Endothelial cell of umbilical vein (primary cell): Measurements from ENCODE around the gene SKAP1. TPM values are rescaled to one million over a fixed set of nuclear protein-coding genes. Genes with fewer than 3 reads are reported as not detected.

Experiments
- BruUV-seq: library from RNA; stranded (reverse); fragments of 400-500 nt; replicated peaks from 2 replicates; lab custom pipeline; 2021; lab: Mats Ljungman, UMichigan
- CTCF ChIA-PET: fragments of 300-600, 350-600 bp; sonication (Branson Sonifier 250); formaldehyde crosslinking; loops from one replicate; lab custom pipeline; 2021; ENCODE audit warnings: antibody characterized with exemption, inconsistent platforms; lab: Charles Lee
- POLR2A ChIA-PET: fragments of 300-600, 350-600 bp; sonication (Branson Sonifier 250); formaldehyde crosslinking; loops from one replicate; lab custom pipeline; 2021; ENCODE audit warnings: antibody characterized with exemption, inconsistent platforms; lab: Charles Lee
- DNase-seq: peaks from one replicate; pipeline ENCODE4 v3.0.0-alpha.2; 2011; ENCODE audit warnings: low read depth, low spot score
- FAIRE-seq: peaks from 2 replicates; lab custom pipeline; 2011; peaks lifted over from hg19 to GRCh38; lab: Jason Lieb, UNC
- H2AFZ ChIP-seq: 2 replicates; pipeline ENCODE4 v1.6.0; 2012; ENCODE audit warnings: low read depth, low read length, control low read depth, inconsistent platforms
- H3K27ac ChIP-seq: 2 replicates; pipeline ENCODE4 v1.5.1; 2011; ENCODE audit warnings: low read depth, mild to moderate bottlenecking, control low read depth, low read length, moderate library complexity; ENCODE audit not compliant: insufficient read depth
- H3K27me3 ChIP-seq, 2 experiments: 2 replicates each; pipeline versions ENCODE4 v1.6.0 to v1.6.1; 2011; ENCODE audit warnings: low read length in 2 of 2, mixed read lengths in 1 of 2; ENCODE audit not compliant: control insufficient read depth in 2 of 2, insufficient read depth in 2 of 2
- H3K36me3 ChIP-seq, 2 experiments: 2 replicates in 1 of 2; 3 replicates in 1 of 2; pipeline ENCODE4 v1.5.1; 2011; ENCODE audit warnings: low read length in 2 of 2, mild to moderate bottlenecking in 1 of 2, moderate library complexity in 1 of 2; ENCODE audit not compliant: control insufficient read depth in 2 of 2, insufficient read depth in 2 of 2; ENCODE audit errors: extremely low read depth in 1 of 2
- H3K4me1 ChIP-seq: 3 replicates; pipeline ENCODE4 v1.5.1; 2011; ENCODE audit warnings: mild to moderate bottlenecking, low read length; ENCODE audit not compliant: control insufficient read depth, insufficient read depth; ENCODE audit errors: extremely low read depth
- H3K4me2 ChIP-seq: 2 replicates; pipeline ENCODE4 v1.6.1; 2011; ENCODE audit warnings: low read length, control low read depth, mixed read lengths; ENCODE audit not compliant: insufficient read depth
- H3K4me3 ChIP-seq, 3 experiments: fragments of 200-600 bp in 1 of 3; sonication (generic), shearing (Covaris generic) in 1 of 3; replicated peaks in 1 of 3; 2 replicates each; pipeline ENCODE4 v1.5.1; 2011 to 2016; ENCODE audit warnings: control low read depth in 3 of 3, low read length in 3 of 3, mild to moderate bottlenecking in 2 of 3, inconsistent platforms in 1 of 3, low read depth in 1 of 3, moderate library complexity in 1 of 3; ENCODE audit not compliant: insufficient read depth in 1 of 3
- H3K79me2 ChIP-seq: 2 replicates; pipeline ENCODE4 v1.6.0; 2012; ENCODE audit warnings: low read length, inconsistent platforms; ENCODE audit not compliant: control insufficient read depth, insufficient read depth
- H3K9ac ChIP-seq: replicated peaks from 2 replicates; pipeline ENCODE3; 2011; ENCODE audit warnings: low read length, control low read depth; ENCODE audit not compliant: insufficient read depth; ENCODE audit errors: extremely low read depth
- H3K9me1 ChIP-seq: replicated peaks from 3 replicates; pipeline ENCODE4 v1.6.0; 2011; ENCODE audit warnings: mild to moderate bottlenecking, low read length; ENCODE audit not compliant: control insufficient read depth, insufficient read depth; ENCODE audit errors: extremely low read depth
- H3K9me3 ChIP-seq: replicated peaks from 2 replicates; pipeline ENCODE4 v1.5.1; 2012; ENCODE audit warnings: low read length, inconsistent platforms; ENCODE audit not compliant: control insufficient read depth, insufficient read depth
- H4K20me1 ChIP-seq: replicated peaks from 2 replicates; pipeline ENCODE3; 2011; ENCODE audit warnings: mild to moderate bottlenecking, low read length; ENCODE audit not compliant: control insufficient read depth, insufficient read depth; ENCODE audit errors: extremely low read depth
- CTCF ChIP-seq, 2 donors: IDR thresholded peaks; 1 replicate in 1 of 2; 2 replicates in 1 of 2; pipeline ENCODE4 v1.5.1; 2011; ENCODE audit warnings: low read length in 2 of 2, mild to moderate bottlenecking in 2 of 2, moderate library complexity in 2 of 2, control low read depth in 1 of 2, inconsistent platforms in 1 of 2, low read depth in 1 of 2; ENCODE audit not compliant: insufficient read depth in 1 of 2; ENCODE audit errors: extremely low read depth in 1 of 2
- EZH2 ChIP-seq: IDR thresholded peaks from 2 replicates; pipeline ENCODE4 v1.6.1; 2012; ENCODE audit warnings: borderline replicate concordance, low read depth, mild to moderate bottlenecking, moderate library complexity, low read length, inconsistent platforms; ENCODE audit not compliant: severe bottlenecking
- FOS ChIP-seq: IDR thresholded peaks from 2 replicates; pipeline ENCODE4 v1.6.1; 2011; ENCODE audit warnings: mild to moderate bottlenecking, low read length, moderate library complexity, borderline replicate concordance; ENCODE audit not compliant: insufficient read depth
- GATA2 ChIP-seq: IDR thresholded peaks from 2 replicates; pipeline ENCODE4 v1.7.0; 2011; ENCODE audit warnings: low read depth, mild to moderate bottlenecking, moderate library complexity, mixed read lengths, low read length; ENCODE audit not compliant: insufficient read length, insufficient read depth
- JUN ChIP-seq: IDR thresholded peaks from 2 replicates; pipeline ENCODE4 v1.6.1; 2011; ENCODE audit warnings: borderline replicate concordance, low read depth; ENCODE audit not compliant: insufficient read length, insufficient read depth
- MAX ChIP-seq: IDR thresholded peaks from 2 replicates; pipeline ENCODE4 v1.6.1; 2011; ENCODE audit not compliant: insufficient read depth, insufficient read length
- MYC ChIP-seq: IDR thresholded peaks from one replicate; pipeline ENCODE4 v1.6.1; 2011; ENCODE audit warnings: mild to moderate bottlenecking, low read depth, low read length
- POLR2A ChIP-seq: IDR thresholded peaks from 2 replicates; pipeline ENCODE4 v1.6.1; 2012; ENCODE audit warnings: low read depth, mild to moderate bottlenecking, control low read depth, low read length
- POLR2AphosphoS5 ChIP-seq: IDR thresholded peaks from 2 replicates; pipeline ENCODE4 v1.6.1; 2012; ENCODE audit warnings: low read depth, mild to moderate bottlenecking, control low read depth, low read length, moderate library complexity; ENCODE audit not compliant: insufficient read depth
- dilution Hi-C: fragments of 300-500 bp; cut with MboI; formaldehyde crosslinking; loops from one replicate; pipeline ENCODE4 v1.15.0; 2019; ENCODE audit warnings: low sequenced_read_pairs; ENCODE audit not compliant: extremely low pct_ligation_motif_present
- intact Hi-C: fragments of 100-400 bp; cut with micrococcal nuclease; formaldehyde crosslinking; loops from one replicate; pipeline ENCODE4 v1.10.0; 2022
- polyA plus RNA-seq, 4 experiments: library from polyadenylated mRNA; depleted of rRNA in 3 of 4; stranded (reverse) in 3 of 4; unstranded in 1 of 4; fragments of >200 nt; gene quantifications; 2 replicates each; pipeline versions ENCODE4 v1.2.1 to v1.2.3, GENCODE V29; 2011 to 2012; ENCODE audit warnings: missing spikeins in 1 of 4
- total RNA-seq: library from RNA; stranded (reverse); gene quantifications from 2 replicates; pipeline ENCODE4 v1.2.3, GENCODE V29; 2021

The SKAP1 gene
- total and polyA plus RNA-seq, 2 donors (not counting 3 experiments of a cell fraction or from before 2014, with no cell fraction given): 0.75 TPM; not detected in 1

- dilution Hi-C loops: no loop called here
- Histone ChIP-seq H4K20me1 (no peaks in the 10 kb centered on the region), H3K9me1 (no peaks in the 10 kb centered on the region), H2AFZ (no peak overlapping the region), H3K27ac (no peak overlapping the region), H3K9ac (no peak overlapping the region), H3K4me1 (no peaks in the 10 kb centered on the region), H3K4me3 (no peak overlapping the region), H3K36me3 (no peaks in the 10 kb centered on the region), H3K79me2 (no peaks in the 10 kb centered on the region), H3K4me2 (no peak overlapping the region), H3K27me3 (peaks cover 0 to 2% of the 10 kb centered on the region in 2 experiments), H3K9me3 (no peaks in the 10 kb centered on the region)
- BruUV-seq: no TSS peak
- DNase-seq (no peak), FAIRE-seq (no peak)
- no peak for TF ChIP-seq FOS
- TF ChIP-seq CTCF (IDR thresholded peaks at IDR 0.05; ENCODE audit: extremely low read depth in 1 of 2, insufficient read depth in 1 of 2, low read depth in 1 of 2, low read length in 2 of 2): no peak
- TF ChIP-seq MYC: no peak
- TF ChIP-seq MAX: no peak
- TF ChIP-seq POLR2AphosphoS5: no peak
- no peak for TF ChIP-seq JUN
- no peak for TF ChIP-seq GATA2
- no peak for TF ChIP-seq EZH2
- no peak for TF ChIP-seq POLR2A
- ChIA-PET POLR2A (no interaction called here), CTCF (no interaction called here)
- intact Hi-C loops: no loop called here
These were observed 115.3 kb downstream of the SKAP1 start for GRCh38 chr17:48314716-48315115.
